Stimulated activated CD8-positive, alpha-beta memory T cell treated with anti-CD3 and anti-CD28 coated beads, Interleukin-15, amount 100 ng/mL, for 4 hours (primary cell): ENCODE results near the gene NTHL1.

ENCODE experiments used
- DNase-seq, 2 donors: peaks; one replicate each; pipeline ENCODE4 v3.0.0-alpha.2; 2020; ENCODE audit warnings: low read depth in 2 of 2

The NTHL1 gene

GRCh38 chr16:2084895-2085625 lies 37.4 kb upstream of the NTHL1 start:
- DNase-seq = no peak

- DNase-seq = no peak
Measured at GRCh38 chr16:2083876-2084780, 36.5 kb upstream of the NTHL1 start.

- no peak for DNase-seq
Measured at GRCh38 chr16:2083409-2083808, 35.8 kb upstream of the NTHL1 start.

GRCh38 chr16:2082983-2083364 lies 35.3 kb upstream of the NTHL1 start:
- DNase-seq = no peak

- DNase-seq = no peak
Measured at GRCh38 chr16:2082171-2082982, 34.7 kb upstream of the NTHL1 start.

- no peak for DNase-seq
Measured at GRCh38 chr16:2081201-2082084, 33.8 kb upstream of the NTHL1 start.

GRCh38 chr16:2079991-2080390 lies 32.4 kb upstream of the NTHL1 start:
- no peak for DNase-seq

- no peak for DNase-seq
Measured at GRCh38 chr16:2079311-2079800, 31.7 kb upstream of the NTHL1 start.

- no peak for DNase-seq
Measured at GRCh38 chr16:2078691-2079090, 31.1 kb upstream of the NTHL1 start.

- DNase-seq = no peak
Measured at GRCh38 chr16:2078096-2078495, 30.5 kb upstream of the NTHL1 start.

- no peak for DNase-seq
Measured at GRCh38 chr16:2077696-2078095, 30.1 kb upstream of the NTHL1 start.

GRCh38 chr16:2077016-2077415 lies 29.4 kb upstream of the NTHL1 start:
- no peak for DNase-seq

GRCh38 chr16:2076072-2076865 lies 28.6 kb upstream of the NTHL1 start:
- DNase-seq = no peak

- no peak for DNase-seq
Measured at GRCh38 chr16:2075631-2076030, 28.0 kb upstream of the NTHL1 start.

GRCh38 chr16:2074071-2074470 lies 26.4 kb upstream of the NTHL1 start:
- no peak for DNase-seq

GRCh38 chr16:2072926-2073325 lies 25.3 kb upstream of the NTHL1 start:
- no peak for DNase-seq

- no peak for DNase-seq
Measured at GRCh38 chr16:2071454-2072202, 24.0 kb upstream of the NTHL1 start.

GRCh38 chr16:2070576-2071453 lies 23.2 kb upstream of the NTHL1 start:
- no peak for DNase-seq
